ENCODE results near the gene TUBGCP5.

The TUBGCP5 gene

DNA sequence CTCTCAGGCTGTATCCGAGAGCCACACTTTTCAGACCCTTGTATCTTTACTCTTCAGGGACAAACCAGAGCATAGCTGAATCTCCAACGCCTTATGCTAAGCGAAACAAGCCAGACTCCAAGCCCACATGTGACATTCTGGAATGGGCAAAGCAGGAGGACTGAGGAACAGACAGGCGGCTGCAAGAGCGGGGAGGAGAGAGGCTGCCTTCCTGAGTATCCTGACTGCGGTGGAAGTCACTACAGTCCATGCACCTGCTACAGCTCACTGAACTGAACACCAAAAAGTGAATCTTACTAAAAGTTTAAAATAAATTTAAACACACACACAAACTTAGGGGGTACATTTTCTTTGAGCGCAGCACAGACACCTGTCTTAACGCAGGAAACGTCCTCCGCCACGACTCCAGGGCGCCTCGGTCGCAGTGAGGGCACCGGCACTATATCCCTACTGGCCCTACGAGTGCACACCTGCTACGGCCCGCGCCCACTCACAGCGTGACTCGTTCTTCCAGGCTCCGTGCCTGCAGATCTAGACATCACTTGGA, 60.6 kb downstream of the TUBGCP5 start:
- DNase-seq (ENCODE audit: low read depth), result no peak

DNA sequence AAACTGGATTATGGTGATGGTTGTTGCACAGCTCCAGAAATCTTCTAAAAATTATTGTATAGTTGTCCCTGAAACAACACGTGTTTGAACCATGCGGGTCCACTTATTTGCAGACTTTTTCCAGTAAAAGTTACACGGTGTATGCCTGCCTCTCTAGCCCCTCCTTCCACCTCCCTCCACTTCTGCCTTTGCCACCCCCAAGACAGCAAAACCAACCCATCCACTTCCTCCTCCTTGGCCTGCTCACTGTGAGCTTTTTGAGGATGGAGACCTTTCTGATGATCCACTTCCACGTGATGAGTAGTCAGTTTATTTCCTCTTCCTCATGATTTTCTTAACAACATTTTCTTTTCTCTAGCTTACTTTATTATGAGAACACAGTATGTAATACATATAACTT, 64.6 kb downstream of the TUBGCP5 start:
- no peak for DNase-seq (ENCODE audit: low read depth)

DNA sequence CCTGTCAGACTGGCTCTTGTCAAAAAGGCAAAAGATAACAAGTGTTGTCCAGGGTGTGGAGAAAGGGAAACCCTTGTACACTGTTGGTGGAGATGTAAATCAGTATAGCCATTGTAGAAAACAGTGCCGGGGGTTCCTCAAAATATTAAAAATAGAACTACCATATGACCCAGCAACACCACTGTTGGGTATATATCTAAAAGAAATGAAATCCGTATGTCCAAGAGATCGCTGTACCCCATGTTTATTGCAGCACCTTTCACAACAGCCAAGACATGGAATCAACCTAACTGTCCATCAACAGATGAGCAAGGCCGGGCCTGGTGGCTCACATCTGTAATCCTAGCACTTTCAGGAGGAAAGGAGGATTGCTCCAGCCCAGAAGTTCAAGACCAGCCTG, 65.4 kb downstream of the TUBGCP5 start:
- no peak for DNase-seq (ENCODE audit: low read depth)

DNA sequence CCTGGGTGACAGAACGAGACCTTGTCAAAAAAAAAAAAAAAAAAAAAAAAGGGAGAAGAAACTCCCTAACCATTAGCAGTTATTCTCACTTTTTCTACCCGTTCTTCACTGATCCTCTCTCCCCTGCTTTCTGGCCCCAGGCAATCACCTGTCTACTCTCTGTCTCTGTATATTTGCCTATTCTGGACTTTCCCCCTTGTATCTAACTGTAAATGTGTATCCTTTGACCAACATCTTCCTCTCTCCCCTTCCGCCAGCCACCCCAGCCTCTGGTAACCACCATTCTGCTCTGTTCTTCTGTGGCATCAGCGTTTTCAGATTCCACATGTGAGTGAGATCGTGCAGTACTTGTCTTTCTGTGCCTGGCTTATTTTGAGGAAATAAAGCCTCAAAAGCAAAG, 66.1 kb downstream of the TUBGCP5 start:
- DNase-seq (ENCODE audit: low read depth), result no peak

DNA sequence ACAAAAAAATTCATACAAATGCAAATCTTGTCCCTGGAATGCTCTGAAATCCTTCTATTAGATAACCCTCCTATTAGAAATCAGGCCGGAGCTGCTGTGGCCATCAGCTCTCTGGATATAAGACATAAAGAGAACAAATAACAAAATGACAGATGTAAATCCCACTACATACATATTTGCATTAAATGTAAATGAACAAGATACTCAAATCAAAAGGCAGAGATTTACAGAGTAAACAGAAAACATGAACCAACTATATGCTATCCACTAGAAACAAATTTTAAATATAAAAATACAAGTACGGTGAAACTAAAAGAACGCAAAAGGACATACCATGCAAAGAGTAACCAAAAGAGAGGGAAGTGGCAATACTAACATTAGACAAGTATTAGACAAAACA, 69.9 kb downstream of the TUBGCP5 start:
- no peak for DNase-seq (ENCODE audit: low read depth)

DNA sequence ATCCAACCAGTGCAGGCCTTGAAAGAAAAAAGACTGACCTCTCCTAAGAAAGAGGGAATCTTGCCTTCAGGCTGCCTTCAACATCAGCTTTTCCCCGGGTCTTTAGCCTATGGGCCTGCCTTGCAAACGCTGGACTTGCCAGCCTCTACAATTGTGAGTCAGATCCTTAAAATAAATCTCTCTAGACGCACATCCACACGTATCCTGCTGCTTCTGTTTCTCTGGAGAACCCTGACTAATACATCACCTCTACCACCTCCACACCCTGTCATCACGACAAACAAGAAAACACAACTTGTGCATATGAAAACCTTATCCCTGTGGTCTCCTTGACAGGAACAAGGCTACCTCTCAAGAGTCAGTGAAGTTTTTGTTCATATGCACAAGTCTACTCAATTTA, 71.0 kb downstream of the TUBGCP5 start:
- DNase-seq (ENCODE audit: low read depth), result peak; percentile 70

DNA sequence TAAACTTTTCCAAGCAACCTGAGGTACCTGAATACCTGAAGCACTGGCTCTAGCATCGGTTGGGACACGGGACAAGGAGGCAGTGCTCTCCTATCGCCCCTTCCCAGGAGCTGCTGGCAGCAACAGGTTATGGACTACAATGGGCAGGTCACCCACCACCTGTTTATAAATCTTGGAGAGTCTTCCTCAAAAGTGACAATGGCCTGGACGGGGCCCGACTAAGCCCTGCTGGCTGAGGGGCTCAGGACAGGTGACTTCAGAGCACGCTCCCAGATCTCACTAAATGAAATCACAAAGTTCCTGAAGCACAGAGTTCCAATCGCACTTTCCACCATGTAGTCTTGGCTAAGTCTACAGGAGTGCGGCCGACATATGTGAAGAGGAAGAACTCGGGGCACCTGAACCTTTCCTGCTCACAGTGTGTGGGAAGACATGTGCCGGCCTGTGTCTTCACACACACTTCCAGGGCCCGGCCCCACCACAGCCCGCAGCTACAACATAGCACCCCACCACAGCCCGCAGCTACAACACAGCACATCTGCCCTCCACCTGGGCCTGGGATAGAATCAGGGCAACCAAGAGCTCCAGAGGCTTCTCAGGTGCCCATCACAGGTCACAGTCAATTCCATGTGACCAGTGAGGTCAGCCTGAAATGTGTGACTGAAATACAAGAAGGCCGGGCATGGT, 72.1 kb downstream of the TUBGCP5 start:
- no peak for DNase-seq (ENCODE audit: low read depth)

DNA sequence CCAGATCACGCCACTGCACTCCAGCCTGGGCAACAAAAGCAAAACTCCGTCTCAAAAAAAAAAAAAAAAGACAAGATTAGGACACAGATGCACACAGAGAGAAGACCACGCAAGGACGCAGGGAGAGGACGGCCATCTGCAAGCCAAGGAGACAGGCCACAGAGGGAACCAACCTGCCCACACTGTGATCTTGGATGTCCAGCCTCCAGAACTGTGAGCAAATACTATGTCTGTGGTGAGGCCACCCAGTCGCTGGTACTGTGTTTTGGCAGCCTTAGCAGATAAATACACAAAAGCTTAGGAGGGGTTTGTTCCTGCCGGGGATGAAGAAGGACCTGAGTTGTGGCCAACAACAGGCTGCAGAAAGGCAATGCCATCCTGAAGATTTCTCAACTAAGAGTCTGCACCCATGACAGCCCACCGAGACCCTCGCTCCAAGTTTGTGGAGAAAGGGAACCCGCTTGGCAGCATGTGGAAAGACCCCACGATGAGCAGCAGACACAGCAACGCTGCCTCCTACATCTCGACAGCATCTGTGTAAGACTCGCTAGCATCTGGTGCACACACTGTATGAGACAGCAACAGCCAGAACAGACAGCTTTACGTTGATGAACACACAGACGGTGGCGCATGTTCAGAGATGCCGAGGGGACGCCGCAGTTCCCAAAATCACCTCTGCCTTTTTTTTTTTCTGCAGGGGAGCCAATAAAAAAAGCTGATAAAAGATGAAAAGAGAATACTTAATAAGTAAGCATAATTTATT, 72.9 kb downstream of the TUBGCP5 start:
- DNase-seq (ENCODE audit: low read depth), result no peak

DNA sequence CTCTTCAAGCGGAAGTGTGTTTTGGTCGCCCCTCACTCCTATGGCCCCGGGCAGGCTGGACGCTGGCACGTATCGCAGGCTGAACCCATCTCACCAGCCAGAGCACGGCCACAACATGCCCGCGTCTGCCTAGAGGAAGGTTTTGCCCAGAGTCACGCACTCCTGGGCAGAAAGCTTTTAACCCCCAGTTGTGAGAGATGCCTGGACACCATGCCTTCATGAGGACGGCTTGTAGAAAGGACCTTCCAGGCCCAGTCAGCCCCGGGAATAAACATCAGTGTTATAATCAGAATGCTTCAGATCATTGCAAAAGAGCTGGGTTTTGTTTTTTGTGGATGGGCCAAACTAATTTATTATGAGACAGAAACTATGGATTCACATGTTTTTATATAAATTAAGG, 75.7 kb downstream of the TUBGCP5 start:
- no peak for DNase-seq (ENCODE audit: low read depth)

DNA sequence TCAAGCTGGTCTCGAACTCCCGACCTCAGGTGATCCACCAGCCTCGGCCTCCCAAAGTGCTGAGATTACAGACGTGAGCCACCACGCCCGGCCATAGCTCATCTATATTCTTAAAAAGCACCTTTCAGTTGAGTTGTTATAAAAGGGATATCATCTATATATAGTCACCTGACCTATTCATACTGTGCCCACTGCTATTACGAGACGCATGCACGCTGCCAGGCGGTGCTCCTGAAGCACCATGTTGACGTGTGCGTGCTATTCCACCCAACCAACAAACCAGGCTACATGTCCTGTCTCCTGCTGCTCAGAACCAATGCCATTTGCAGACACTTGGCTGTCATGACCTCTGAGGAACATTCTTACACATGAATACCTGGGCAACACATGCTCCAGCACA, 76.8 kb downstream of the TUBGCP5 start:
- DNase-seq (ENCODE audit: low read depth), result no peak

DNA sequence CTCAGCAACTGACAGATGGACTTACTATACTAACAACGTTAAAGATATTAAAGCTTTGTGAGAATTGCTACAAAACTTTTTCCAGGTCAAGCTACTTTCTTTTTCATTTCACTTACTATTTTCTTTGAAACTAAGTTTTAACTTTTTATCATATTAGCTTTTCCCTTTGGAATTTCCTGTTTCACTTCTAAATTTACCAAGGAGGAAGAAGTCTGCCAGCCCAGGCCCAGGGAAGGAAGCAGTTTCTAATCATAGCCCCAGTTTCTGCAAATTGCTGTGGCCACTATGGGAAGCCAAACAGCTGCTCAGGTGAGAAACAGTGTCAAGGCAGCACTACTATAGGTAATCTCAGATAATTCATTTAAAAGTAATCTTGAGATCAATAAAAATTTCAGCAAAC, 77.6 kb downstream of the TUBGCP5 start:
- no peak for DNase-seq (ENCODE audit: low read depth)

DNA sequence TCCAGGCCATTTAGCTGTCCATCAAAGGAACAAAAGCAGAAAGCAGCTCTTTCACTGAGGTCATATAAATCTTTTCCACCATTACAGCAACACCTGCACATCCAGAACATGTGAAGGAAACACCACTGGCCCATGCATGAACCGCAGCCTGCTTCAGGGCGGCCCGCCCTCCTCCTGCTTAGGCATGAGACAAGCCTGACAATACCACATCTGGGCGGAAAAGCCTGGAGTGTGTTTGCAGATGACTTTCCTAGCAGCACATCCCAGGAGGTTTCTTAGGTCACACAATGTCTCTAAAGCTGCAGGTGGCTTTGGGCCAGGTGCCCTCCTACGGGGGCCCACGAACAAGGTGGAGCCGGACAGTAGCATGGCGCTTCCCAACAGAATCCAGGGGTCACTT, 78.8 kb downstream of the TUBGCP5 start:
- DNase-seq (ENCODE audit: low read depth), result no peak

DNA sequence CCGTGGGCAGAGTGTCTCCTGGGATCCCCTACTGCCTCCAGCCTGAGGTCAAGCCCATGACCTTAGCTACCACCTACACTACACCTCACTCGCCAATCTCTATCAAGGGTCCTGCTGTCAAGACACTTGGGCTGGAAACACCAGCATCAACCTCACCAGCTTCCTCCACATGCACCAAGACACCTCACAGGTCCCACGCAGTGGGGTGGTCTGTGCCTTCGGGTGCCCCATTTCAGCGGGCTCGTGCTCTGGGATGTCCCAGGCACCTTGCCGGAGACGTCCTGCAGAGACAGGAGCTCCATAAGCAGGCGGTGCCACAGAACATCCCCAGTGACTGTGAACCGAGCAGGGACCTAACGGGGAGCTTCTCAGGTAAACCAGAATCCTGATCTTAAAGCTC, 79.2 kb downstream of the TUBGCP5 start:
- no peak for DNase-seq (ENCODE audit: low read depth)

DNA sequence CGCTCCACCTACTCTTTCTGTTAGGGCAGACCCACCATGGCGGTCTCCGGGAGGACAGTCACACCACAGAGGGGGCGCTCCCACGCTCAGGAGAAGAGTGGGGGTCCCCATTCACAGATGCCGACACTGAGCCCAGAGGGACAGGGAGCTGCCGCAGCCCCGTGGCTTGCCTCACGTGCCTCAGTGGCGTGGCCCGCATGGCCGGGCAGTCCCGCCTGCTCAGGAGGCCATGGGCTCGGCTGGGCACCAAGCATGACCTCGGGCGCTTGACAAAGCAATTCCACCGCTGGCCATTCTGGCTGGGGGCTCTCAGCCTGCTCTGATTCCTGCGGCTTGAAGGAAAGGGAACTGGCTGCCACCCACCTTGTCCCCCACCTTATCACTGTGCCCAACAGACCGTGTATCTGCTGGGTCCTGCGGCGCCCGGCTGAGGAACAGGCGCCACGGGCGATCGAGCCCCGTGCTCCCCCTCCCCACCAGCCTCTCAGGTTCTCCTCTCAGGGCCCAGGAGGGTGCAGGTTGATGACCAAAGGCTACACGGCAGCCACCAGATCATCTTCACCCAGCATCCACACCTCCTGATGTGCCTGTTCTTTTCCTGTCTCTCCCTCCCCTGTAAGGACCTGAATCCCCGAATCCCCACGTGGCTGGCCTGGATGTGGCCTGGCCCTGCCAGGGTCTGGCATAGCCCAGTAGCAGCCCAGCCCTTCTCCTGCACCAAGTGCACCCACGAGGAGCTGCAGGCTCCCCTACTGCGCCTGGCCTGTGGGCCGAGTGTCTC, 79.9 kb downstream of the TUBGCP5 start:
- no peak for DNase-seq (ENCODE audit: low read depth)

DNA sequence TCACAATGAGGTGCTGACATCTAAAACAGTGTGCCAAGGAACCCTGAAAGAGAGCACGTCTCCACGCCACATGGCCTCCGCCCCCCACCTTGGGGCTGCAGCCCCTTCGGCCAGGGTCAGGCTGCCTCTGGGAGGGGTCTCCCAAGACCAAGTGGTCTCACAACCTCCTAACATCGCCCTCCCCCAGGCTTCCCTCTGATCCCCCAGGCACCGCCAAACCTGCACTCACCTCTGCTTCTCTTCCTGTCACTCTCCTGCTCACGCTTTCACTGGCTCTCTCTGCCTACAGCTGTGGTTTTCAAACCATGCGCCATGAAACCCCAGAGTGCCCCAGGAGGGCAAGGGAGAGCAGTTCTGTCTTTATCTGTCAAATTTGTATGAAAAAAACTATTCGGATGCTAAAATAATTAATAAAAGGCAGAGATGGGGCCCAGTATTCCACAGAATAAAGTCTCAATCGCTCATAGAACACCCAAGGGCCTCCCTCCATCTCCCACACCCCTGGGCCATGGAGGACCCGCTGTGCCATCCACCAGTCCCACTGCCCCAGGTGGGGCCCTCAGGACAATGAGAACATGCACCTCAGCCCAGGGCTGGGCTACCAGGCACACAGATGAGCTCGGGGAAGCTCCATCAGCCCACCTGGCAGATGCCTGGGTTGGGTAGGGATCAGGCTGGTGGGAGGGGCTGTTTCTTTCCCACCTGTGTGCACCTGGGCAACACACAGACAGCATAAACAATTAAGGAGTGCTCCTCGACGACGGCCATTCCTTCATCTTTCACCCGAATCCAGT, 80.7 kb downstream of the TUBGCP5 start:
- DNase-seq (ENCODE audit: low read depth), result no peak

DNA sequence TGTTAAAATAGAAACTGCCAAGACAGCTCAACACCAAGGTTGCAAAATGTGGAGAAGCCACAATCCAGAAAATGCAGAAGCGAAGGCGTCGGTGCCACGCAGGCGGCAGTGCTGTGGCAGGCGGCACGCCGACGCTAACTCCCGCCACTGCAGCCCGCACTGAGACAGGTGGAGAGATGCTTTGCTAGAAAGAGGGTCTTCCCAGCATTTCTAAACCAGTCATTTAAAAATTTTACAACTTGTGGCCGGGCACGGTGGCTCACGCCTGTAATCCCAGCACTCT, 82.5 kb downstream of the TUBGCP5 start:
- DNase-seq (ENCODE audit: low read depth), result no peak

DNA sequence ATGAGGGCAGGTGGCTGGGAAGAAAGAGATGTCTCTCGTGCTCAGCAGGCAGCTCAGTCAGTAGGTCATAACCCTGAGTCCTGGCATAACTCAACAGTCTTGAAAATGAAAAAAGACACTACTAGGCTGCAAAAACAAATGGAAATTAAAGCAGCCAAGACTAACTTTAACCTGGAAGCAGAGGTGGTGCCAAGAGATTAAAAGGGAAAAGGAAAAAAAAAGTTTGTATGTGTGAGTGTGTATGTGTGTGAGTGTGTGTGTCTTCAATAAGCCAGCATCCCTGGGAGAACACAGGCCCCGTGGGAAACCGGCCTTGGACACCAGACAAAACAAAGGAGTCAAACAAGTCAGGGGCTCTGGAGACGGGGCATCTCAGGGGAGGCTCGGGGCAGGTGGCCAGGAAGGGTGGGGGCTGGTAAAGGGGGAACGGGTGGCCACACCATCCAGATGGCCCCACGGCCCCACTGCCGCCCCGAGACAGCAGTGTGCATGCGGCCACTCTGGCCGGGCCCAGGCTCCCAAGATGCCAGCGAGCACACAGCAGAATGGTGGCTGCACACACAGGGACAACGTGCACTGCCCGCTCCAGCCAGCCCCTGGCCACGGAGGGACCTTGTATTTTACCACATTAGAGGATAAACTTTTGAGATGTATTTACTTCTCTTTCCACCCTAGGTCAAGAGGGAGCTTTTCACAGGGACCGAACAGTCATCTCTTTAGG, 83.0 kb downstream of the TUBGCP5 start:
- no peak for DNase-seq (ENCODE audit: low read depth)

DNA sequence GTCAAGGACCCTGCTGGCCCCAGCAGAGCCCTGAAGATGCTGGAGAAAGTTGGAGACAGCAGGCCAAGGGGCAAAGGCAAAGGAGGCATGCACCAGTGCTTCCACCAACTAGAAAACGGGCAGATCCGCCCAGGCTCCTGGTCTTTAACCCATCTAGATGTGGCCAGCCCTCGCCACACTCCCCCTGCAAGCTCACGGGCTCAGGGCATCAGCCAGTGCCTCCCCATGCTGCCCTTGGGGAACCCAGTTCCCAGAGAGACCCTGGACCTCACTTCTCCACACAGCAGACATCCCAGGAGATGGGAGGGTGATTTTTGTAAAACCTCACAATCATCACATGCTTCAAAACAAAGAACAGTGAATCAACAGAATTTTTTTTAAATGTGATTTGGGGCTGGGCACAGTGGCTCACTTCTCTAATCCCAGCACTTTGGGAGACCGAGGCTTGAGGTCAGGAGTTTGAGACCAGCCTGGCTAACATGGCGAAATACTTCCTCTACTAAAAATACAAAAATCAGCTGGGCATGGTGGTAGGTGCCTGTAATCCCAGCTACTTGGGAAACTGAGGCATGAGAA, 83.7 kb downstream of the TUBGCP5 start:
- no peak for DNase-seq (ENCODE audit: low read depth)

DNA sequence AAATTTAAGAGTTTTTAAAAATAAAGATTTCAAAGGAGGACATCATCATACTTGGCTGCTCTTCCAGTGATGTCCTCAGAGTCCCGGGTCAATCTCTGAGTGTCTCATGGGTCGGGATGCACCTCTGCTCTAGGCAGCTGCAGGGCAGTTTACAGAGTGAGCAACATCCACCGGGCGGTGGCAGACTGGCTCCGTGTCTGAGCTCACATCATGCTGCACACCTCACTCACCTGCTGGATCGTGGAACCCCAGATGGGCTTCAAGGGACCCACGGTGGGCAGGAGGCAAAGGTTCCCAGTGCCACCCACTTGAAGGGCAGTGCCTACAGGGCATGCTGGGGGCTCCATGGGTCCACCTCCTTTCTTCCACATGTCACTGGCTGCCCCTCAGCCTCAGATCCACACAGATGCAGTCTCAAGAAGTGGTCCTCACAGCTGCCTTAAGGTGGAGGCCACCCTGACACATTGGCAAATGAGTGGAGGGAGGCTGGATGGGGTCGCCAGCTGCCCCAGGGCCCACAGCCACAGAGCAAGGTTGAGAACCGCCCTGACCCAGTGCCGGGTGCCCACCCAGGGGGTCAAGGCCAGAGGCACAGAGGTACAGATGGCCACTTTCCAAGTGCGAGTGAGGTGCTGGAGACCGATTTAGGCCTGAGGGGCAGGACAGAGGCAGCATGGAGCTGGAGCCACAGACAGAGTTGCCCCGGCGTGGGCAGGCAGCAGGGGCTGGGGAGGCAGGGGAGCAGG, 84.4 kb downstream of the TUBGCP5 start:
- no peak for DNase-seq (ENCODE audit: low read depth)

DNA sequence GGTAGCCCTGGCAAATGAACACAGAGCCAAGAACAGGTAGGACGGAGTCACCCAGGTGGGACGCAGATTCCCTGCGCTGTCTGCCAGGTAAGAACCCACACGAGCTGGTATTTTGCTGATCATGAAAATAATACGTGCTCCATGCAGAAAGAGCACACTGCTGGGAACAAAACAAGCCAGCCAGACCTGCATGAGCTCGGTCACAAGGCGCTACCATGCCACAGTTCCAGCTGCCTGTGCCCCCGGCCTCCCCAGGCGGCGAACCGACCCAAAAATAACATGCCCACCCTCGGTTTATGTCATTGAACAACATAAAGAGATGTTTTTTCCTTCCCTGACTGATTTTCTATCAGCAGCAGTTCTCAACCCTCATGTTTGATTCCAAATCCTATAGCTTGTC, 85.0 kb downstream of the TUBGCP5 start:
- no peak for DNase-seq (ENCODE audit: low read depth)
